ENCODE data around the gene TGFBRAP1.

TGFBRAP1 gene

DNA sequence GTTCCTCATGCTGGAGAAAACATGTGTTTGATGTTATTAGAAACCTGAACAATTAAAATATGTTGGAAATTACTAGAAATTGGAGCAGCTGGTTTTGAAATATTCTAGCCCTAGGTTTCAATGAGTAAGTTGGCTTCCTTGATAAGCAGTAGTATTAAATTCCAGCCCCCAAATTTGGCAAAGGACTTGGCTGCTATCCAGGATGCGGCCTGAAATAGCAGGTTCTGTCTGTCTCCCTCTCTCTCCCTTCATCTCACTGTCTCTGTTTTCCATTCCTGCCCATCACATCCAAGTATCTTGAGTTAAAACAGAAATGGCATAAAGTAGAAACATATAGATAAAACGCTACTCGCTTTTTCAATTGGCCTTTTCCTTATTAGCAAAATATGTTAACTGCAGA is 108.9 kb downstream of the TGFBRAP1 start:
- no peaks in the 10 kb centered on the region for H3K36me3 Mint-ChIP-seq (ENCODE audit: insufficient read depth)
- no peaks in the 10 kb centered on the region for H3K9me3 Mint-ChIP-seq
- H3K27ac Mint-ChIP-seq: no peak overlapping the region
- ATAC-seq (replicated peaks) (no peak), DNase-seq (no peak)
- H3K27me3 Mint-ChIP-seq: peaks cover 43 to 88% of the 10 kb centered on the region in 2 donors
- H3K4me1 Mint-ChIP-seq (ENCODE audit: low read depth in 2 of 2): no peaks in the 10 kb centered on the region
- no peak overlapping the region for H3K4me3 Mint-ChIP-seq

DNA sequence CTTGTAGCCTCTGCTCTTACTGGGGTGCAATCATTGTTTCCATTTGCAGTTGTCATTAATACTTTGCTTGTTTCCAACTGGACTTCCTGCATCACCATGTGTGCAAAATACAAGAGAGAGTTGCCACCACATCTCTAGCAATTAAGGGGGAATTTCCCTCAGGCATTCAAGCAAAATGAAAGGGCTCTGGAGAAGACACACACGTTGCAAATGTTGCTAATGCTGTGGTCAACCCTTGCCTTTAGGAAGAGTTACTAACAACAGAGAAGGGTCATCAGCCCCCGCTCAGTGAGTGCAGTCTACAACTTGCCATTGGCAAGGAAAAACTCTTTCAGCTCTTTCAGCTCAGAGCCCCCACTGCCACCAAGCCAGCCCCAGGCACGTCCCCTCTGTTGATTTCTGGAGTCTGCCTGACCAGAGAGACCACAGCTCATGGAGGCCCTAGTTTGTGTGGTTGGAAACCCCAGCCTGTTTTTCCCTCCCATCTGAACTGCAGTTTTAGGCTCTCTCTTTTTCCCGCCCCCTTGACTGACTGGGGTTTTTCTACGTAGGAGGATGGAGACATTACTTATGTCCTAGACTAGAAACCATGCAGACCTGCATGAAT is 113.8 kb downstream of the TGFBRAP1 start:
- Mint-ChIP-seq H3K4me1 (ENCODE audit: low read depth in 2 of 2) (peaks cover 1 to 7% of the 10 kb centered on the region in 2 donors), H3K27ac (no peak overlapping the region), H3K27me3 (peaks cover 11 to 45% of the 10 kb centered on the region in 2 donors), H3K9me3 (no peaks in the 10 kb centered on the region), H3K36me3 (ENCODE audit: insufficient read depth) (no peaks in the 10 kb centered on the region), H3K4me3 (no peak overlapping the region)
- DNase-seq: no peak
- no peak for ATAC-seq (replicated peaks)

Data from effector memory CD8-positive, alpha-beta T cell (primary cell).